K562 (cell line): ENCODE measurements around the gene ARV1. TPM values are rescaled to one million over a fixed set of nuclear protein-coding genes. Genes with fewer than 3 reads are reported as not detected.

ENCODE experiments used
- BACH1 ChIP-seq: fragments of 200-800 bp; sonication (Bioruptor generic); IDR thresholded peaks from 2 replicates; pipeline ENCODE4 v1.6.1; 2016; ENCODE audit warnings: missing genetic modification characterization, missing compliant biosample characterization
- BRF2 ChIP-seq: IDR thresholded peaks from 3 replicates; pipeline ENCODE4 v1.6.1; 2011; ENCODE audit warnings: borderline replicate concordance, mild to moderate bottlenecking; ENCODE audit not compliant: insufficient read length, insufficient read depth
- CC2D1A ChIP-seq: fragments of 450-650 bp; IDR thresholded peaks from 2 replicates; pipeline ENCODE4 v1.6.1; 2017; ENCODE audit warnings: mild to moderate bottlenecking
- E2F1 ChIP-seq: sonication (generic); formaldehyde crosslinking; IDR thresholded peaks from 2 replicates; pipeline ENCODE4 v1.8.1; 2023; ENCODE audit warnings: mild to moderate bottlenecking, missing genetic modification reagents, moderate library complexity
- EP400 ChIP-seq: fragments of 450-650 bp; IDR thresholded peaks from 2 replicates; pipeline ENCODE4 v1.6.1; 2017; ENCODE audit warnings: antibody characterized with exemption, mild to moderate bottlenecking, moderate library complexity
- GABPA ChIP-seq: fragments of 200-800 bp; sonication (Bioruptor generic); conservative IDR thresholded peaks from 2 replicates; pipeline ENCODE4 v1.6.1; 2016; ENCODE audit warnings: low read depth, missing genetic modification characterization, missing compliant biosample characterization
- GABPB2 ChIP-seq: fragments of 250-450 bp; sonication (Bioruptor Pico); conservative IDR thresholded peaks from 2 replicates; pipeline ENCODE4 v1.5.1; 2021; ENCODE audit warnings: mild to moderate bottlenecking
- PRDM10 ChIP-seq: fragments of 450-650 bp; IDR thresholded peaks from 2 replicates; pipeline ENCODE4 v1.6.1; 2018; ENCODE audit not compliant: partially characterized antibody
- PTBP1 ChIP-seq: fragments of 200-400 bp; formaldehyde crosslinking; IDR thresholded peaks from 2 replicates; pipeline ENCODE4 v1.6.1; 2017; ENCODE audit warnings: low read depth, low read length
- RBM15 ChIP-seq: fragments of 200-400 bp; formaldehyde crosslinking; IDR thresholded peaks from 2 replicates; pipeline ENCODE4 v1.6.1; 2018; ENCODE audit warnings: mild to moderate bottlenecking, low read length, moderate library complexity; ENCODE audit not compliant: insufficient read depth
- SIRT6 ChIP-seq: IDR thresholded peaks from one replicate; pipeline ENCODE4 v1.6.1; 2012; ENCODE audit warnings: low read depth, mild to moderate bottlenecking, control low read depth, inconsistent platforms, low read length, moderate library complexity
- SMARCE1 ChIP-seq: fragments of 450-650 bp; IDR thresholded peaks from 2 replicates; pipeline ENCODE4 v1.7.1; 2016; ENCODE audit warnings: mild to moderate bottlenecking
- SNIP1 ChIP-seq: fragments of 450-650 bp; IDR thresholded peaks from 2 replicates; pipeline ENCODE4 v1.7.1; 2017; ENCODE audit warnings: low read depth, mild to moderate bottlenecking
- THRB ChIP-seq: fragments of 450-650 bp; formaldehyde crosslinking; conservative IDR thresholded peaks from 2 replicates; pipeline ENCODE4 v1.4.0; 2022; ENCODE audit warnings: mild to moderate bottlenecking, missing genetic modification characterization
- USF2 ChIP-seq: sonication (generic); formaldehyde crosslinking; IDR thresholded peaks from 2 replicates; pipeline ENCODE4 v1.5.0; 2020; ENCODE audit warnings: missing genetic modification reagents
- ZBED1 ChIP-seq: IDR thresholded peaks from 2 replicates; pipeline ENCODE4 v1.6.1; 2014
- ZNF217 ChIP-seq: sonication (generic); formaldehyde crosslinking; IDR thresholded peaks from 2 replicates; pipeline ENCODE4 v1.8.0; 2022; ENCODE audit warnings: mild to moderate bottlenecking, missing genetic modification reagents
- ZNF740 ChIP-seq, 3 experiments: fragments of 200-800 bp in 1 of 3; sonication (Bioruptor generic) in 1 of 3; sonication (generic) in 1 of 3; formaldehyde crosslinking in 1 of 3; IDR thresholded peaks; 2 replicates each; pipeline versions ENCODE4 v1.6.1 to v1.8.0; 2016 to 2022; ENCODE audit warnings: mild to moderate bottlenecking in 2 of 3, missing compliant biosample characterization in 2 of 3, missing genetic modification characterization in 2 of 3, missing genetic modification reagents in 1 of 3
- polyA plus RNA-seq, 8 experiments: library from polyadenylated mRNA; depleted of rRNA in 4 of 8; stranded (reverse) in 5 of 8; unstranded in 3 of 8; fragments of >200 nt; fragmentation: Nextera tagmentation in 2 of 8; fragmentation: Illumina TruSeq in 1 of 8; extraction: Ambion mirVana in 2 of 8; extraction: Trizol in 1 of 8; gene quantifications; 2 replicates each; pipeline versions ENCODE4 v1.2.1 to v1.2.3, GENCODE V29; 2011 to 2014; ENCODE audit warnings: inconsistent platforms in 1 of 8, missing spikeins in 1 of 8
- total RNA-seq, 7 experiments: library from RNA; depleted of rRNA in 6 of 7; stranded (reverse); fragments of >200 nt in 6 of 7; fragmentation: Illumina TruSeq in 2 of 7; extraction: Trizol in 2 of 7; gene quantifications; 2 replicates each; pipeline versions ENCODE4 v1.2.1 to v1.2.3, GENCODE V29; 2011 to 2021; ENCODE audit warnings: low replicate concordance in 1 of 7

Gene ARV1
- total and polyA plus RNA-seq, 9 of the 15 experiments (the other 6 are each of a cell fraction or from before 2014, with no cell fraction given) = 54.8 to 139 (median 74.0) TPM

- TF ChIP-seq CC2D1A (0 out of 2 replicates have a peak, but pooled peaks have one; percentile 16), ZBED1 (no peak), GABPB2 (CRISPR knock-in tag) (no peak), E2F1 (CRISPR knock-in tag) (no peak), USF2 (no peak), RBM15 (no peak), ZNF217 (no peak), SIRT6 (no peak), BRF2 (no peak), EP400 (no peak; the same call in 1 of the 2 replicates), THRB (CRISPR knock-in tag) (peak; percentile 92), SMARCE1 (peak; percentile 76), BACH1 (tag) (no peak), PRDM10 (peak; percentile 86), ZNF740 (CRISPR knock-in tag; IDR thresholded peaks at IDR 0.05) (no peak), ZNF740 (tag; IDR thresholded peaks at IDR 0.05) (no peak; a peak in 1 of 4 replicates), GABPA (tag) (peak; percentile 1), SNIP1 (no peak), PTBP1 (no peak)
Observed at GRCh38 chr1:231046730-231047395, 68.0 kb downstream of the ARV1 start (continued).
